ENCODE measurements around the gene KRT3.

KRT3 gene

DNA sequence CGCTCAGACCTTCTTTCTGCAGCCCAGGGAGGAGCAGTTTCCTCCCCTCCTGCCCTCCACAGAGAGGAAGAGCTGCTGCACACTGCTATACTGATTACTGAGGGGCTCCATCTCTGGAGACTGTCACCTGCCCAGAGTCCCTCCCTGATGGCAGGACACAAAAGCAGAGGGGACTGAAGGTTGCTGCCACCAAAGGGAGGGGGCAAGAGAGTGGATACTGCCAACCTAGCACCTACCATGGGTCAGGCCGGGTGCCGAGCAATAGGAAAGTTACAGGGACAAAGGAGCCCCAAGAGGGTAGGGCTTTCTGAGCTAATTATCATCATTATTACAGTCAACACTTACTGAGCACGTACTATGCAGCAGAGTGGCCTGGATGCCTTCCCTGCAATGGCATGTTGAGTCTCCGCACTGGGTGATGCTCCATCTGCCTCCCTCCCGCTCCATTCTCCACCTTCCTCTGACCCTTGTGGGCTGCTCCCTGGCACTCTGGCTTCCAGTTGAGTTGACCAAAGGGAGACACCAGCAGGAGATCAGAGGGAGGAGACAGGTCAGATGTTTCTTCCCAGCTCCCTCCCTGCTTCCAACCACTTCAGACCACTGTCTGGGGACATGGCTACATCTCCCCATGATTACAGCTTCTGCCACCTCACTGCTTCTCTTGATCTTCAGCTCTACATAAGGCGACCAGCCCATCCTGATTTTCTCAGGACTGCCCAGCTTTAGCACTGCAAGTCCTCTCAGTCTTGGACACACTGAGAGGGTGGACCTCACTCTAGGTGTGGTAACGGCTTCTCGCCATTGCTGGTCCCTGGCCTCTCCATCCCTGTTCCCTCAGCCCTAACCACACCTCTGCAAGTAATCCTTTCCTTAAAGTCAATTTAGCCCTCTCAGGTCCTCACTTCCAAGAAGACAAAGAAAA, 40.8 kb upstream of the KRT3 start:
- H3K79me2 ChIP-seq (ENCODE audit: control insufficient read depth, low read length): no peaks in the 10 kb centered on the region
- no peak overlapping the region for H3K27ac ChIP-seq (ENCODE audit: low read depth, low read length)
- H3K9me3 ChIP-seq (ENCODE audit: control insufficient read depth, insufficient read depth, low read length): no peaks in the 10 kb centered on the region
- no peaks in the 10 kb centered on the region; the same call in 1 of the 2 replicates for H3K27me3 ChIP-seq (ENCODE audit: control insufficient read depth, low read length)
- no peak overlapping the region for H3K4me3 ChIP-seq (ENCODE audit: low read length)
- no peak overlapping the region for H3K4me2 ChIP-seq (ENCODE audit: low read length)
- no peaks in the 10 kb centered on the region for H4K20me1 ChIP-seq (ENCODE audit: control insufficient read depth, insufficient read depth, low read depth, low read length)
- no peaks in the 10 kb centered on the region for H3K9me2 ChIP-seq (replicated peaks; ENCODE audit: control insufficient read depth, low read length)
- TF ChIP-seq, protein P1, sequence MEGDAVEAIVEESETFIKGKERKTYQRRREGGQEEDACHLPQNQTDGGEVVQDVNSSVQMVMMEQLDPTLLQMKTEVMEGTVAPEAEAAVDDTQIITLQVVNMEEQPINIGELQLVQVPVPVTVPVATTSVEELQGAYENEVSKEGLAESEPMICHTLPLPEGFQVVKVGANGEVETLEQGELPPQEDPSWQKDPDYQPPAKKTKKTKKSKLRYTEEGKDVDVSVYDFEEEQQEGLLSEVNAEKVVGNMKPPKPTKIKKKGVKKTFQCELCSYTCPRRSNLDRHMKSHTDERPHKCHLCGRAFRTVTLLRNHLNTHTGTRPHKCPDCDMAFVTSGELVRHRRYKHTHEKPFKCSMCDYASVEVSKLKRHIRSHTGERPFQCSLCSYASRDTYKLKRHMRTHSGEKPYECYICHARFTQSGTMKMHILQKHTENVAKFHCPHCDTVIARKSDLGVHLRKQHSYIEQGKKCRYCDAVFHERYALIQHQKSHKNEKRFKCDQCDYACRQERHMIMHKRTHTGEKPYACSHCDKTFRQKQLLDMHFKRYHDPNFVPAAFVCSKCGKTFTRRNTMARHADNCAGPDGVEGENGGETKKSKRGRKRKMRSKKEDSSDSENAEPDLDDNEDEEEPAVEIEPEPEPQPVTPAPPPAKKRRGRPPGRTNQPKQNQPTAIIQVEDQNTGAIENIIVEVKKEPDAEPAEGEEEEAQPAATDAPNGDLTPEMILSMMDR (IDR thresholded peaks at IDR 0.05; ENCODE audit: low read depth, low read length, poor library complexity, severe bottlenecking): no peak
- no peak for TF ChIP-seq EZH2phosphoT487 (IDR thresholded peaks at IDR 0.05; ENCODE audit: borderline replicate concordance, low read length)
- H3K36me3 ChIP-seq (ENCODE audit: control insufficient read depth, low read length): no peaks in the 10 kb centered on the region
- no peaks in the 10 kb centered on the region for H3F3A ChIP-seq (ENCODE audit: control insufficient read depth, insufficient read depth)
- no peaks in the 10 kb centered on the region for H3K4me1 ChIP-seq (ENCODE audit: control insufficient read depth, low read length)

DNA sequence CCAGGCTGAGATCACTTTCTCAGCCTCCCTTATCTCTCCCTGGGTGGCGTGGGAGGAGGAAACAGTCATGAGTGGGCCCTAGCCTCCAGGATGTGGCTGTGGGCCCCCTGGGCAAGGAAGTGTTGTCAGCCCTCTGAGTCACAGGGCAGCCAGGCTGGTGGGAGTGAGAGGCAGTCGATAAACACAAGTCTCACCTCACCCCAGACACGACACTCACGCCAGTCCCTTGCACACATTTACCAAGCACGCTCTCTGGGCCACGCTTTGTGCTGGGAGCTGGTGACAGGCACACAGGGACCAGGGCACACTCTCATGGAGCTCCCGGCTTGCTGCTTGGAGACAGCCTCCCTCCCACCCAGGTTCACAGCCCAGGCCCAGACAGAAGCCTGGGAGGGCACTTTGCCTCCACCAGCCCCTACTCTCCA, 40.1 kb upstream of the KRT3 start:
- no peaks in the 10 kb centered on the region for H3K9me3 ChIP-seq (ENCODE audit: control insufficient read depth, insufficient read depth, low read length)
- TF ChIP-seq, protein P1 (IDR thresholded peaks at IDR 0.05; ENCODE audit: low read depth, low read length, poor library complexity, severe bottlenecking): no peak
- no peak for TF ChIP-seq EZH2phosphoT487 (IDR thresholded peaks at IDR 0.05; ENCODE audit: borderline replicate concordance, low read length)
- no peaks in the 10 kb centered on the region for H3K79me2 ChIP-seq (ENCODE audit: control insufficient read depth, low read length)
- no peaks in the 10 kb centered on the region for H3K36me3 ChIP-seq (ENCODE audit: control insufficient read depth, low read length)
- no peak overlapping the region for H3K4me2 ChIP-seq (ENCODE audit: low read length)
- no peaks in the 10 kb centered on the region for H3K9me2 ChIP-seq (replicated peaks; ENCODE audit: control insufficient read depth, low read length)
- no peaks in the 10 kb centered on the region; the same call in 1 of the 2 replicates for H3K27me3 ChIP-seq (ENCODE audit: control insufficient read depth, low read length)
- no peak overlapping the region for H3K27ac ChIP-seq (ENCODE audit: low read depth, low read length)
- no peaks in the 10 kb centered on the region for H4K20me1 ChIP-seq (ENCODE audit: control insufficient read depth, insufficient read depth, low read depth, low read length)
- H3K4me1 ChIP-seq (ENCODE audit: control insufficient read depth, low read length): no peaks in the 10 kb centered on the region
- no peak overlapping the region for H3K4me3 ChIP-seq (ENCODE audit: low read length)
- H3F3A ChIP-seq (ENCODE audit: control insufficient read depth, insufficient read depth): no peaks in the 10 kb centered on the region

DNA sequence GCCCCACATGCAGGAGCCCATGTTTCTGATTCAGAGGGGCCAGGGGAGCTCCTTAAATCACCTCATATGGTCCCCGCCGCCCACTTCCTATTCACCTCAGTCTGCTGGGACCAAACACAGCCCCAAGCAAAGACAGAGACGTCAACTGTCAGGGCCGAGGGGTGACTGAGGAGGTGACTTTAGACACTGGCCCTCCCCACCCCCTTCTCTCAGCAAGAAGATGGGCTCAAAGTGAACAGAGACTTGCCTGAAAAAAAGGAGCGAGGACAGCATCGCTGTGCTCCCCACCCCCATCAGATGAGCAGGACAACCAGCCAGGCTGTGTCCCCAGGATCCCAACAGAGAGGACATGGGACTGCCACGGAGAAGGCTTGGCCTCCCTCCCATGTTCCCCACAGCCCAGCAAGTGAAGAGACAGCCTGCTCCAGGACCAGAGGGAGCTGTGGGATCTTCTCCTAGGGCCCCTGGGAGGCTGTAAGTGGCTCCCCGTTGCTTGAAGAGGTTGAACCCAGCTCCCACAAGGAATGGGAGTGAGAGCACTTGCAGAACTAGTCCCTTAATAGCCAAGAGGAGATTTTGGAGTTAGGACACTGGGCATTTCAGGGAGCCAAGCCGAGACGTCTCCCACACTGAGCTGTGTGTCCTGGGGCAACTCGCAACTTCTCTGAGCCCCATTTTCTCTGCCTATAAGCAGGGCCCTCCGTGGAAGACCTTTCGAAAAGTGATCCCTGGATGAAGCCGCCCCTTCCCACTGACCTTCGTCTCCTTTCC, 39.5 kb upstream of the KRT3 start:
- Histone ChIP-seq H3K79me2 (ENCODE audit: control insufficient read depth, low read length) (no peaks in the 10 kb centered on the region), H3K4me1 (ENCODE audit: control insufficient read depth, low read length) (no peaks in the 10 kb centered on the region), H4K20me1 (ENCODE audit: control insufficient read depth, insufficient read depth, low read depth, low read length) (no peaks in the 10 kb centered on the region), H3K9me2 (replicated peaks; ENCODE audit: control insufficient read depth, low read length) (no peaks in the 10 kb centered on the region), H3K9me3 (ENCODE audit: control insufficient read depth, insufficient read depth, low read length) (no peaks in the 10 kb centered on the region), H3K36me3 (ENCODE audit: control insufficient read depth, low read length) (no peaks in the 10 kb centered on the region), H3K4me3 (ENCODE audit: low read length) (no peak overlapping the region), H3K4me2 (ENCODE audit: low read length) (no peak overlapping the region), H3K27me3 (ENCODE audit: control insufficient read depth, low read length) (no peaks in the 10 kb centered on the region; the same call in 1 of the 2 replicates), H3K27ac (ENCODE audit: low read depth, low read length) (no peak overlapping the region), H3F3A (ENCODE audit: control insufficient read depth, insufficient read depth) (no peaks in the 10 kb centered on the region)
- TF ChIP-seq, protein P1 (IDR thresholded peaks at IDR 0.05; ENCODE audit: low read depth, low read length, poor library complexity, severe bottlenecking): no peak
- TF ChIP-seq EZH2phosphoT487 (IDR thresholded peaks at IDR 0.05; ENCODE audit: borderline replicate concordance, low read length): no peak

Measured in DOHH2 (cell line).